ENCODE measurements around the gene OLFML2A.

The OLFML2A gene

DNA sequence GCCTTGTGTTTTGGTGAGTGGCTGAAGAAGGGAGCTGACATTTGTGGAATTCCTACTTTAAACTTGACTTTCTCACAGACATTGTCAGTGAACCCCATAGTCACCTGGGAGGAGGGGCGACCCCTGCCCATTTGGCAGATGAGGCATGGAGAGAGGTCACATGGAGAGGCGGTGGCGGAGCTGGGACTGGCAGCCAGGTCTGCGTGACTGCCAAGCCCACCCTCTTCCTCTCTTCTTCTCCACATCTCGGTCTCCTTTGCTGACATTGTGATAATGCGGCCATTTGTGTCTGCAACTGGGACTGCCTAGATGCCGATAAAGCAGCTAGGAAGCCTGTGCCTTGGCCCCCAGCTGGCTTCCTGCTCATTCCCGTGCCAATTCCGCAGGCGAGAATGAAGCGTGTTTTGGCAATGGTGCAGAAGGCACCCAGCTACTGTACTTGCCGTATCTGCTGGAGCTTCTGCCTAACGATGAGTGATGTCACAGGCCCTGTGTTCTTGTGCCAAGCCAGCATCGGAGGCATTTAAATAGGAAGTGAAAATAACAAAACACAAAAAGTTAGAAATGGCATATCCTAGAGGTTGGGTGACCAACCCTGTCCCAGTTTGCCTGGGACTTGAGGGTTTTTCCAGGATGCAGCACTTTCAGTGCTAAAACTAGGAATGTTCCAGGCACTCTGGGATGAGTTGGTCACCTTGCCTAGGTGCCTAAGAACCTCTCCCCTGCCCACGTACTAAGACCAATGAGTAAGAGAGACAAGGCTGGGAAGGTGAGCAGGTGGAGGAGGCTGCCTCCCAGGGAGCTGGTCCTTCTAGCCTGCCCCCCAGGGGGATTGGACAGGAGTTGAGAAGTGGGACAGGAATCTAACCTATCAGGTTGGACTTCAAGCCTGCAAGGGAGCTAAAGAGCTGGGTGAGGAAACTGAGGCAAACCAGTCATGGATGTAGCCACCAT is 23.6 kb downstream of the OLFML2A start:
- TF ChIP-seq, protein P1, sequence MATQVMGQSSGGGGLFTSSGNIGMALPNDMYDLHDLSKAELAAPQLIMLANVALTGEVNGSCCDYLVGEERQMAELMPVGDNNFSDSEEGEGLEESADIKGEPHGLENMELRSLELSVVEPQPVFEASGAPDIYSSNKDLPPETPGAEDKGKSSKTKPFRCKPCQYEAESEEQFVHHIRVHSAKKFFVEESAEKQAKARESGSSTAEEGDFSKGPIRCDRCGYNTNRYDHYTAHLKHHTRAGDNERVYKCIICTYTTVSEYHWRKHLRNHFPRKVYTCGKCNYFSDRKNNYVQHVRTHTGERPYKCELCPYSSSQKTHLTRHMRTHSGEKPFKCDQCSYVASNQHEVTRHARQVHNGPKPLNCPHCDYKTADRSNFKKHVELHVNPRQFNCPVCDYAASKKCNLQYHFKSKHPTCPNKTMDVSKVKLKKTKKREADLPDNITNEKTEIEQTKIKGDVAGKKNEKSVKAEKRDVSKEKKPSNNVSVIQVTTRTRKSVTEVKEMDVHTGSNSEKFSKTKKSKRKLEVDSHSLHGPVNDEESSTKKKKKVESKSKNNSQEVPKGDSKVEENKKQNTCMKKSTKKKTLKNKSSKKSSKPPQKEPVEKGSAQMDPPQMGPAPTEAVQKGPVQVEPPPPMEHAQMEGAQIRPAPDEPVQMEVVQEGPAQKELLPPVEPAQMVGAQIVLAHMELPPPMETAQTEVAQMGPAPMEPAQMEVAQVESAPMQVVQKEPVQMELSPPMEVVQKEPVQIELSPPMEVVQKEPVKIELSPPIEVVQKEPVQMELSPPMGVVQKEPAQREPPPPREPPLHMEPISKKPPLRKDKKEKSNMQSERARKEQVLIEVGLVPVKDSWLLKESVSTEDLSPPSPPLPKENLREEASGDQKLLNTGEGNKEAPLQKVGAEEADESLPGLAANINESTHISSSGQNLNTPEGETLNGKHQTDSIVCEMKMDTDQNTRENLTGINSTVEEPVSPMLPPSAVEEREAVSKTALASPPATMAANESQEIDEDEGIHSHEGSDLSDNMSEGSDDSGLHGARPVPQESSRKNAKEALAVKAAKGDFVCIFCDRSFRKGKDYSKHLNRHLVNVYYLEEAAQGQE (IDR thresholded peaks at IDR 0.05; ENCODE audit: insufficient replicate concordance, low read depth) = no peak
- TF ChIP-seq SPI1 (IDR thresholded peaks at IDR 0.05; ENCODE audit: borderline replicate concordance, low read depth) = no peak
- no peak for TF ChIP-seq POLR2AphosphoS5 (IDR thresholded peaks at IDR 0.05; ENCODE audit: low read depth)
- TF ChIP-seq, protein P2, sequence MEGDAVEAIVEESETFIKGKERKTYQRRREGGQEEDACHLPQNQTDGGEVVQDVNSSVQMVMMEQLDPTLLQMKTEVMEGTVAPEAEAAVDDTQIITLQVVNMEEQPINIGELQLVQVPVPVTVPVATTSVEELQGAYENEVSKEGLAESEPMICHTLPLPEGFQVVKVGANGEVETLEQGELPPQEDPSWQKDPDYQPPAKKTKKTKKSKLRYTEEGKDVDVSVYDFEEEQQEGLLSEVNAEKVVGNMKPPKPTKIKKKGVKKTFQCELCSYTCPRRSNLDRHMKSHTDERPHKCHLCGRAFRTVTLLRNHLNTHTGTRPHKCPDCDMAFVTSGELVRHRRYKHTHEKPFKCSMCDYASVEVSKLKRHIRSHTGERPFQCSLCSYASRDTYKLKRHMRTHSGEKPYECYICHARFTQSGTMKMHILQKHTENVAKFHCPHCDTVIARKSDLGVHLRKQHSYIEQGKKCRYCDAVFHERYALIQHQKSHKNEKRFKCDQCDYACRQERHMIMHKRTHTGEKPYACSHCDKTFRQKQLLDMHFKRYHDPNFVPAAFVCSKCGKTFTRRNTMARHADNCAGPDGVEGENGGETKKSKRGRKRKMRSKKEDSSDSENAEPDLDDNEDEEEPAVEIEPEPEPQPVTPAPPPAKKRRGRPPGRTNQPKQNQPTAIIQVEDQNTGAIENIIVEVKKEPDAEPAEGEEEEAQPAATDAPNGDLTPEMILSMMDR (IDR thresholded peaks at IDR 0.05; ENCODE audit: insufficient read depth, low read length) = no peak
- TF ChIP-seq GABPA (IDR thresholded peaks at IDR 0.05; ENCODE audit: low read depth) = no peak
- no peaks in the 10 kb centered on the region for H3K27me3 ChIP-seq (ENCODE audit: insufficient read depth, poor library complexity, severe bottlenecking)
- DNase-seq (ENCODE audit: low read depth in 1 of 2, low spot score in 1 of 2) = no peak
- H3K4me3 ChIP-seq (replicated peaks; ENCODE audit: insufficient read depth, low read length) = no peak overlapping the region
- no peak overlapping the region for H3K27ac ChIP-seq (replicated peaks)

DNA sequence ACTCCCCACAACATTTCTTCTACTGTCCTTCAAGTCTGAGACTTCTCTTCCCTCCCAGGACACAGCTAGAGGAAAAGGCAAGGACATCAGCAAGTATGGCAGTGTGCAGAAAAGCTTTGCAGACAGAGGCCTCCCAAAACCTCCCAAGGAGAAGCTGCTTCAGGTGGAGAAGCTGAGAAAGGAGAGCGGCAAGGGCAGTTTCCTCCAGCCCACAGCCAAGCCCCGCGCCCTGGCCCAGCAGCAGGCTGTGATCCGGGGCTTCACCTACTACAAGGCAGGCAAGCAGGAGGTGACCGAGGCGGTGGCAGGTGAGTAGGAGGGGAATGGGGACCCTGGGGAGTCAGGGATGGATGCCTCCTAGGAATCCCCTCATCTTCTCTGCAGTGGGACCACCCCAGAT is 24.4 kb downstream of the OLFML2A start:
- TF ChIP-seq SPI1 (IDR thresholded peaks at IDR 0.05; ENCODE audit: borderline replicate concordance, low read depth) (no peak), GABPA (IDR thresholded peaks at IDR 0.05; ENCODE audit: low read depth) (no peak), POLR2AphosphoS5 (IDR thresholded peaks at IDR 0.05; ENCODE audit: low read depth) (no peak)
- TF ChIP-seq, protein P2 (IDR thresholded peaks at IDR 0.05; ENCODE audit: insufficient read depth, low read length) = no peak
- TF ChIP-seq, protein P1 (IDR thresholded peaks at IDR 0.05; ENCODE audit: insufficient replicate concordance, low read depth) = no peak
- Histone ChIP-seq H3K4me3 (replicated peaks; ENCODE audit: insufficient read depth, low read length) (no peak overlapping the region), H3K27me3 (ENCODE audit: insufficient read depth, poor library complexity, severe bottlenecking) (no peaks in the 10 kb centered on the region), H3K27ac (replicated peaks) (no peak overlapping the region)
- DNase-seq (ENCODE audit: low read depth in 1 of 2, low spot score in 1 of 2) = no peak

DNA sequence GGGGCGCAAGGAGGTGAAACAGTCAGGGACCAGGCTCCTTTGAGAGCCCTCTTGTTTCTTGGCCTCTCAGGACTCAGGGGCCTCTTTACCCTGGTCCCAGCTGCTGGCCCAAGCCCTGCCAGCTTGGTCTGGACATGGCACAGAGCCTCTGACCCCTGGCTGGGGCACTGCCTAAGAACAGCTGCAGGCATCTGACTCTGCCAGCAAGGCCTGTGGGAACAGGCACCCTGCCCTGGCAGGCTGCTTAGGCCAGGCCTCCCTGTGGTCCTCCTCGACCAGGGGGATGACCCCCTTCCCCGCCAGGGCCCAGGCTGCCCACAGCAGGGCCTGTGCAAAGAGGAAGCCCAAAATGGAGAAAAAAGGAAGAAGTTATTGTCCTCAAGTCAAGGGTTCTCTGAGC is 25.5 kb downstream of the OLFML2A start:
- no peak overlapping the region for H3K27ac ChIP-seq (replicated peaks)
- no peaks in the 10 kb centered on the region for H3K27me3 ChIP-seq (ENCODE audit: insufficient read depth, poor library complexity, severe bottlenecking)
- no peak for TF ChIP-seq SPI1 (IDR thresholded peaks at IDR 0.05; ENCODE audit: borderline replicate concordance, low read depth)
- TF ChIP-seq, protein P1 (IDR thresholded peaks at IDR 0.05; ENCODE audit: insufficient replicate concordance, low read depth) = no peak
- TF ChIP-seq POLR2AphosphoS5 (IDR thresholded peaks at IDR 0.05; ENCODE audit: low read depth) = no peak
- TF ChIP-seq, protein P2 (IDR thresholded peaks at IDR 0.05; ENCODE audit: insufficient read depth, low read length) = no peak
- TF ChIP-seq GABPA (IDR thresholded peaks at IDR 0.05; ENCODE audit: low read depth) = no peak

More for the DNA sequence above, 25.5 kb downstream of the OLFML2A start:
- no peak for DNase-seq (ENCODE audit: low read depth in 1 of 2, low spot score in 1 of 2)
- no peak overlapping the region for H3K4me3 ChIP-seq (replicated peaks; ENCODE audit: insufficient read depth, low read length)

Data from HL-60 (cell line).